T-cell (primary cell): ENCODE data around the gene SELE. TPM values are rescaled to one million over a fixed set of nuclear protein-coding genes. Genes with fewer than 3 reads are reported as not detected.

Experiments
- ATAC-seq, 4 experiments: fragments of 200-7000 bp in 3 of 4; fragments of 150-1000 bp in 1 of 4; cut with Tn5 transposase; replicated peaks in 1 of 4; 1 replicate in 3 of 4; 2 replicates in 1 of 4; pipeline ENCODE4 v1.10.0; 2021; ENCODE audit warnings: moderate library complexity in 3 of 4, mild to moderate bottlenecking in 2 of 4, moderate number of reproducible peaks in 1 of 4
- CTCF ChIA-PET, 2 donors: fragments of 300-600 bp; sonication (Branson Sonifier 250); formaldehyde crosslinking; loops; one replicate each; lab custom pipeline; 2022; ENCODE audit warnings: antibody characterized with exemption in 2 of 2; lab: Charles Lee
- POLR2A ChIA-PET, 2 donors: fragments of 300-600 bp; sonication (Branson Sonifier 250); formaldehyde crosslinking; loops; one replicate each; lab custom pipeline; 2022; ENCODE audit warnings: antibody characterized with exemption in 2 of 2; lab: Charles Lee
- DNase-seq, 35 experiments: peaks; one replicate each; pipeline versions ENCODE4 v3.0.0 to v3.0.0-alpha.2; 2013 to 2023
- H3K27ac ChIP-seq: one replicate; pipeline ENCODE4 v1.5.1; 2013; ENCODE audit warnings: low read length
- H3K27me3 ChIP-seq, 2 experiments: replicated peaks in 1 of 2; 1 replicate in 1 of 2; 2 replicates in 1 of 2; pipeline versions ENCODE4 v1.6.1 to v1.7.0; 2013; ENCODE audit warnings: low read length in 1 of 2, mixed read lengths in 1 of 2; ENCODE audit not compliant: control insufficient read depth in 2 of 2, insufficient read depth in 2 of 2; ENCODE audit errors: extremely low read depth in 1 of 2
- H3K36me3 ChIP-seq, 2 donors: 1 replicate in 1 of 2; 2 replicates in 1 of 2; pipeline versions ENCODE4 v1.6.1 to v1.7.0; 2013; ENCODE audit warnings: low read length in 1 of 2; ENCODE audit not compliant: control insufficient read depth in 2 of 2, insufficient read depth in 1 of 2; ENCODE audit errors: extremely low read depth in 1 of 2
- H3K4me1 ChIP-seq, 2 experiments: 1 replicate in 1 of 2; 2 replicates in 1 of 2; pipeline versions ENCODE4 v1.6.1 to v1.7.0; 2013; ENCODE audit warnings: low read length in 2 of 2, mixed read lengths in 1 of 2; ENCODE audit not compliant: insufficient read depth in 2 of 2, control insufficient read depth in 1 of 2; ENCODE audit errors: extremely low read depth in 1 of 2
- H3K4me3 ChIP-seq, 2 donors: 1 replicate in 1 of 2; 2 replicates in 1 of 2; pipeline versions ENCODE4 v1.5.1 to v1.7.0; 2013; ENCODE audit warnings: mild to moderate bottlenecking in 2 of 2, low read length in 1 of 2, moderate library complexity in 1 of 2; ENCODE audit not compliant: control insufficient read depth in 1 of 2; ENCODE audit errors: extremely low read depth in 1 of 2
- H3K9me3 ChIP-seq: 2 replicates; pipeline ENCODE4 v1.7.0; 2013
- H3K27ac Mint-ChIP-seq, 2 donors: one replicate each; pipeline ENCODE4 v1.8.0; 2020 to 2021; ENCODE audit warnings: mild to moderate bottlenecking in 2 of 2, mixed read lengths in 2 of 2
- H3K27me3 Mint-ChIP-seq, 2 donors: one replicate each; pipeline ENCODE4 v1.8.0; 2021 to 2022; ENCODE audit warnings: mixed read lengths in 2 of 2
- H3K36me3 Mint-ChIP-seq: one replicate; pipeline ENCODE4 v1.8.0; 2021; ENCODE audit warnings: mixed read lengths
- H3K4me1 Mint-ChIP-seq, 3 donors: one replicate each; pipeline ENCODE4 v1.8.0; 2020 to 2022; ENCODE audit warnings: mixed read lengths in 3 of 3, mild to moderate bottlenecking in 1 of 3
- H3K4me3 Mint-ChIP-seq, 3 donors: one replicate each; pipeline ENCODE4 v1.8.0; 2020 to 2022; ENCODE audit warnings: mild to moderate bottlenecking in 3 of 3, mixed read lengths in 3 of 3, moderate library complexity in 3 of 3
- H3K9me3 Mint-ChIP-seq, 3 donors: one replicate each; pipeline ENCODE4 v1.8.0; 2020 to 2022; ENCODE audit warnings: mixed read lengths in 3 of 3
- WGBS: methylation state at CpG from one replicate; pipeline ENCODE4 v1.1.5; 2013; ENCODE audit warnings: missing lambda C conversion rate; ENCODE audit not compliant: insufficient coverage; 5-methylcytosine and 5-hydroxymethylcytosine counted together
- total RNA-seq, 35 experiments: library from RNA in 6 of 35; stranded (reverse) in 6 of 35; fragments of 120-200 nt in 1 of 35; gene quantifications; one replicate each; pipeline versions ENCODE4 v1.2.1 to v1.2.4 and lab custom pipeline; 2013 to 2026

SELE gene
- total RNA-seq (not detected), total RNA-seq (lab: John Stamatoyannopoulos, UW) (0 reads per million in 29 experiments)
- total RNA-seq (2013) = not detected

- H3K9me3 Mint-ChIP-seq = no peaks in the 10 kb centered on the region
- no peaks in the 10 kb centered on the region for H3K36me3 ChIP-seq
- DNase-seq (no peak), ATAC-seq (no peak)
- no peaks in the 10 kb centered on the region for H3K4me1 Mint-ChIP-seq
- H3K27ac Mint-ChIP-seq = no peak within 1 kb of the TSS
- no peak within 1 kb of the TSS for H3K4me3 Mint-ChIP-seq
- H3K4me3 ChIP-seq = no peak within 1 kb of the TSS
- H3K27me3 Mint-ChIP-seq = peaks cover 11 to 24% of the 10 kb centered on the region in 2 donors
- CTCF ChIA-PET = no interaction called here
- WGBS = 100% methylated on average over 1 of the region's 7 CpGs
- no peaks in the 10 kb centered on the region for H3K36me3 Mint-ChIP-seq
- POLR2A ChIA-PET = no interaction called here
- peaks cover 0 to 5% of the 10 kb centered on the region in 2 experiments for H3K27me3 ChIP-seq
- no peaks in the 10 kb centered on the region for H3K4me1 ChIP-seq
- no peak within 1 kb of the TSS for H3K27ac ChIP-seq
- no peaks in the 10 kb centered on the region for H3K9me3 ChIP-seq
Observed at GRCh38 chr1:169733924-169734323, at the start of gene SELE. SELE (minus strand) TSS chr1:169734079; CDS start chr1:169733612, 467 bp downstream.

DNA sequence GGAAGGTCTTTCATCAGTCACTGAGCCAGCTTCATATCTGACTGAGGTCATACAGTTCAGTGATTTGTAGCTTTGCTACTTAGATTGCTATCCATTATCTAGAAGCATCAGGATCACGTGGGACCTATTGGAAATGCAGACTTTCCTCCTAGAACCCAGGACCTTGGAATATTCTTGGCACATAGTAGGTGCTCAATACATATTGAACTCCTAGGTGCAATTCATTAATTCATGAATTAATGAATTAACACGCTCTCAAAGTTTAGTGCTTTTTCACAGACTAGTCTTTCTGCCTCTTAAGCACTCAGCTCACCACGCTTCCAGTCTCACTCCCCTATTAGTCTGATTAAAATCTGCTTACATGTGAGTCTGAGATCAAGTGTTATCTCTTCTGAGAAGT is 48.7 kb upstream of the SELE start:
- DNase-seq (no peak), ATAC-seq (no peak)
- H3K4me1 ChIP-seq = no peaks in the 10 kb centered on the region
- no peaks in the 10 kb centered on the region for H3K36me3 ChIP-seq
- no peak overlapping the region for H3K27ac ChIP-seq
- no peak overlapping the region for H3K4me3 ChIP-seq
- 40% methylated on average over 1 of the region's 3 CpGs for WGBS
- Mint-ChIP-seq H3K4me3 (no peak overlapping the region), H3K27ac (no peak overlapping the region), H3K9me3 (no peaks in the 10 kb centered on the region), H3K27me3 (peaks cover 36 to 40% of the 10 kb centered on the region in 2 donors), H3K36me3 (no peaks in the 10 kb centered on the region), H3K4me1 (no peaks in the 10 kb centered on the region)
- peaks cover 0 to 12% of the 10 kb centered on the region in 2 experiments for H3K27me3 ChIP-seq
- no peaks in the 10 kb centered on the region for H3K9me3 ChIP-seq
- CTCF ChIA-PET = interaction anchor here in 1 of 2 donors (0.6 kb wide), 1 partner anchor 50 kb away, joined by 3 read pairs; no protein-coding TSS in a partner anchor
- POLR2A ChIA-PET = no interaction called here

DNA sequence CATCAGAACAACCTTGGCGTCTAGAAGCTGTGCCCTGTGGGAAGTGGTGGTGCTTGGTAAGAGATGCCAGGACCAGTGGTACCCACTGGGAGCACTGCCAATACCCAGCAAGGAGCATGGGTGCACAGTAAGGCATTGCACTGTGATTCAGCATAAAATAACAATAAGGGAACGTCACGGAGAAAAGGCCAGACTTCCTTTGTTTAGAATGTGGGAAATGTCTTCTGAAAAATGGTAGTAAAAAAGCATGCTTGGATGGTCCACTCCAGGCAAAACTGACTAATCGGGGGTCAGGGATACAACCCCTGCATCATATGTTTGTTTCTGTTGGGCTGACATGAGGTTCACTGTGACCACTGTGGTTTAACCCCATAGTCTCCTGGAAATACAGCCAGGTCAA is 46.1 kb upstream of the SELE start:
- ChIA-PET POLR2A (no interaction called here), CTCF (no interaction called here)
- no peaks in the 10 kb centered on the region for H3K4me1 ChIP-seq
- ATAC-seq (no peak), DNase-seq (no peak)
- Mint-ChIP-seq H3K4me1 (no peaks in the 10 kb centered on the region), H3K4me3 (no peak overlapping the region), H3K27ac (no peak overlapping the region), H3K9me3 (no peaks in the 10 kb centered on the region), H3K27me3 (peaks cover 20 to 27% of the 10 kb centered on the region in 2 donors), H3K36me3 (no peaks in the 10 kb centered on the region)
- WGBS = 58% methylated on average over 2 of the region's 4 CpGs
- no peak overlapping the region for H3K4me3 ChIP-seq
- H3K27me3 ChIP-seq = peaks cover 0 to 8% of the 10 kb centered on the region in 2 experiments
- H3K36me3 ChIP-seq = no peaks in the 10 kb centered on the region
- no peak overlapping the region for H3K27ac ChIP-seq
- no peaks in the 10 kb centered on the region for H3K9me3 ChIP-seq

- ATAC-seq (no peak), DNase-seq (no peak)
- Histone ChIP-seq H3K4me3 (no peak overlapping the region), H3K27ac (no peak overlapping the region), H3K9me3 (no peaks in the 10 kb centered on the region), H3K27me3 (peaks cover 0 to 6% of the 10 kb centered on the region in 2 experiments), H3K36me3 (no peaks in the 10 kb centered on the region), H3K4me1 (no peaks in the 10 kb centered on the region)
- H3K4me1 Mint-ChIP-seq = no peaks in the 10 kb centered on the region
- POLR2A ChIA-PET = no interaction called here
- no peak overlapping the region for H3K27ac Mint-ChIP-seq
- H3K27me3 Mint-ChIP-seq = peaks cover 12 to 19% of the 10 kb centered on the region in 2 donors
- no peak overlapping the region for H3K4me3 Mint-ChIP-seq
- no peaks in the 10 kb centered on the region for H3K9me3 Mint-ChIP-seq
- no peaks in the 10 kb centered on the region for H3K36me3 Mint-ChIP-seq
- CTCF ChIA-PET = no interaction called here
Observed at GRCh38 chr1:169779150-169779549, 45.3 kb upstream of the SELE start.

- no peaks in the 10 kb centered on the region for H3K36me3 ChIP-seq
Observed at GRCh38 chr1:169776440-169776839, 42.6 kb upstream of the SELE start.

DNA sequence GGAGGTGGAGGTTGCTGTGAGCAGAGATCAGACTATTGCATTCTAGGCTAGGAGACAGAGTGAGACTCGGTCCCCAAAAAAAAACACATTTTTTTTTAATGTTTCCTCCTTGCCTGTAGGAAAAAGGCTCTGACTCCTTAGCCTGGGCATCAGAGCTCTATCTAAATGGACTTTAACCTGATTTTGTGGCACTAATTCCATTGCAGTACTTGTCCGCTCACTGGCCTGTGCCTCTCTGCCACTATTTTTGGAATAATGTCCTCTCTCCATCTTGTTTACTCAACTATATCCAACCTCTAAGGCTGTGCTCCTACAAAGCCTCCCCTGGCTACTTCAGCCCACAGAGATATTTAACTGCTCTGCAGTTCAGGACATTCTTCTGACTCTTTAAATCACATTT is 34.3 kb upstream of the SELE start:
- ChIA-PET POLR2A (no interaction called here), CTCF (no interaction called here)
- no peak for DNase-seq
- Mint-ChIP-seq H3K27ac (no peak overlapping the region), H3K4me1 (no peaks in the 10 kb centered on the region), H3K27me3 (peaks cover 0 to 4% of the 10 kb centered on the region in 2 donors), H3K4me3 (no peak overlapping the region), H3K36me3 (no peaks in the 10 kb centered on the region), H3K9me3 (no peaks in the 10 kb centered on the region)
- no peak overlapping the region for H3K4me3 ChIP-seq
- H3K9me3 ChIP-seq = no peaks in the 10 kb centered on the region
- 100% methylated on average over 2 of the region's 2 CpGs for WGBS
- no peaks in the 10 kb centered on the region for H3K36me3 ChIP-seq
- no peaks in the 10 kb centered on the region for H3K27me3 ChIP-seq
- H3K4me1 ChIP-seq = no peaks in the 10 kb centered on the region
- ATAC-seq = no peak
- H3K27ac ChIP-seq = no peak overlapping the region

More at GRCh38 chr1:169776440-169776839, 42.6 kb upstream of the SELE start:
- DNase-seq (no peak), ATAC-seq (no peak)
- no peak overlapping the region for H3K27ac ChIP-seq
- no peak overlapping the region for H3K4me3 ChIP-seq
- no peak overlapping the region for H3K4me3 Mint-ChIP-seq
- H3K27ac Mint-ChIP-seq = no peak overlapping the region
- H3K27me3 ChIP-seq = no peaks in the 10 kb centered on the region
- H3K27me3 Mint-ChIP-seq = peaks cover 0 to 3% of the 10 kb centered on the region in 2 donors
- no peaks in the 10 kb centered on the region for H3K9me3 ChIP-seq
- 80% methylated on average over 2 of the region's 3 CpGs for WGBS
- CTCF ChIA-PET = no interaction called here
- H3K36me3 Mint-ChIP-seq = no peaks in the 10 kb centered on the region
- no peaks in the 10 kb centered on the region for H3K4me1 Mint-ChIP-seq
- H3K4me1 ChIP-seq = no peaks in the 10 kb centered on the region
- no peaks in the 10 kb centered on the region for H3K9me3 Mint-ChIP-seq
- POLR2A ChIA-PET = no interaction called here
